T-helper 1 cell treated with Interleukin-12 subunit alpha and Interleukin-12 subunit beta and Interleukin-4 antibody, amounts not matched to agents 30 μg/mL and 1 μg/mL, for 36 hours (primary cell): ENCODE results near the gene DRAXIN.

ENCODE experiments used
- H3K27ac Mint-ChIP-seq: one replicate; pipeline ENCODE4 v1.8.0; 2021; ENCODE audit warnings: mild to moderate bottlenecking, mixed read lengths
- H3K27me3 Mint-ChIP-seq: one replicate; pipeline ENCODE4 v1.8.0; 2021; ENCODE audit warnings: low read depth, mixed read lengths
- H3K36me3 Mint-ChIP-seq: one replicate; pipeline ENCODE4 v1.8.0; 2021; ENCODE audit warnings: low read depth, mixed read lengths
- H3K4me1 Mint-ChIP-seq: one replicate; pipeline ENCODE4 v1.8.0; 2021; ENCODE audit warnings: low read depth, mixed read lengths
- H3K4me3 Mint-ChIP-seq: one replicate; pipeline ENCODE4 v1.8.0; 2021; ENCODE audit warnings: mild to moderate bottlenecking, moderate library complexity, mixed read lengths
- H3K9me3 Mint-ChIP-seq: one replicate; pipeline ENCODE4 v1.8.0; 2021; ENCODE audit warnings: mixed read lengths

DRAXIN gene

GRCh38 chr1:11652203-11652780 is 39.2 kb upstream of the DRAXIN start:
- peaks cover 21% of the 10 kb centered on the region for H3K4me1 Mint-ChIP-seq

GRCh38 chr1:11653101-11653860 is 38.2 kb upstream of the DRAXIN start:
- H3K4me3 Mint-ChIP-seq = no peak overlapping the region
- no peak overlapping the region for H3K27ac Mint-ChIP-seq
- peaks cover 2% of the 10 kb centered on the region for H3K36me3 Mint-ChIP-seq
- H3K4me1 Mint-ChIP-seq = peaks cover 21% of the 10 kb centered on the region
- no peaks in the 10 kb centered on the region for H3K9me3 Mint-ChIP-seq
- peaks cover 18% of the 10 kb centered on the region for H3K27me3 Mint-ChIP-seq

More at GRCh38 chr1:11652203-11652780, 39.2 kb upstream of the DRAXIN start:
- H3K27ac Mint-ChIP-seq = no peak overlapping the region
- H3K36me3 Mint-ChIP-seq = peaks cover 2% of the 10 kb centered on the region
- peaks cover 18% of the 10 kb centered on the region for H3K27me3 Mint-ChIP-seq
- H3K9me3 Mint-ChIP-seq = no peaks in the 10 kb centered on the region
- no peak overlapping the region for H3K4me3 Mint-ChIP-seq

GRCh38 chr1:11653861-11654136 is 37.7 kb upstream of the DRAXIN start:
- Mint-ChIP-seq H3K27me3 (peaks cover 18% of the 10 kb centered on the region), H3K9me3 (no peaks in the 10 kb centered on the region), H3K4me3 (no peak overlapping the region), H3K27ac (no peak overlapping the region), H3K4me1 (peaks cover 18% of the 10 kb centered on the region), H3K36me3 (peaks cover 2% of the 10 kb centered on the region)

- peaks cover 18% of the 10 kb centered on the region for H3K27me3 Mint-ChIP-seq
Observed at GRCh38 chr1:11654137-11654938, 37.2 kb upstream of the DRAXIN start, which contains the start of the genes FBXO2 and FBXO44. TSS of gene FBXO2 (minus strand) at chr1:11654429. CDS start at chr1:11654340, 89 bp downstream. TSS of gene FBXO44 (plus strand) at chr1:11654877. CDS start at chr1:11655836, 959 bp downstream.

GRCh38 chr1:11654939-11655808 is 36.3 kb upstream of the DRAXIN start:
- no peaks in the 10 kb centered on the region for H3K9me3 Mint-ChIP-seq
- H3K36me3 Mint-ChIP-seq = peaks cover 5% of the 10 kb centered on the region
- no peak overlapping the region for H3K27ac Mint-ChIP-seq
- peaks cover 14% of the 10 kb centered on the region for H3K27me3 Mint-ChIP-seq
- peaks cover 12% of the 10 kb centered on the region for H3K4me1 Mint-ChIP-seq
- peak overlapping the region; percentile 76 for H3K4me3 Mint-ChIP-seq

More at GRCh38 chr1:11654137-11654938, 37.2 kb upstream of the DRAXIN start, which contains the start of the genes FBXO2 and FBXO44:
- no peaks in the 10 kb centered on the region for H3K9me3 Mint-ChIP-seq
- H3K4me3 Mint-ChIP-seq = peak within 1 kb of the TSS; percentile 76
- H3K4me1 Mint-ChIP-seq = peaks cover 18% of the 10 kb centered on the region
- H3K27ac Mint-ChIP-seq = no peak within 1 kb of the TSS
- H3K36me3 Mint-ChIP-seq = peaks cover 2% of the 10 kb centered on the region

GRCh38 chr1:11657654-11658053 is 33.9 kb upstream of the DRAXIN start:
- Mint-ChIP-seq H3K4me3 (no peak overlapping the region), H3K9me3 (no peaks in the 10 kb centered on the region), H3K36me3 (peaks cover 13% of the 10 kb centered on the region), H3K4me1 (peaks cover 6% of the 10 kb centered on the region), H3K27ac (no peak overlapping the region), H3K27me3 (peaks cover 4% of the 10 kb centered on the region)

GRCh38 chr1:11658542-11658941 is 33.0 kb upstream of the DRAXIN start:
- Mint-ChIP-seq H3K27ac (no peak overlapping the region), H3K36me3 (peaks cover 13% of the 10 kb centered on the region), H3K4me1 (peaks cover 6% of the 10 kb centered on the region), H3K27me3 (no peaks in the 10 kb centered on the region), H3K9me3 (no peaks in the 10 kb centered on the region), H3K4me3 (no peak overlapping the region)

GRCh38 chr1:11659748-11660147 is 31.8 kb upstream of the DRAXIN start:
- H3K4me1 Mint-ChIP-seq = peaks cover 6% of the 10 kb centered on the region
- no peak overlapping the region for H3K4me3 Mint-ChIP-seq
- H3K9me3 Mint-ChIP-seq = no peaks in the 10 kb centered on the region
- peaks cover 13% of the 10 kb centered on the region for H3K36me3 Mint-ChIP-seq
- H3K27ac Mint-ChIP-seq = no peak overlapping the region
- H3K27me3 Mint-ChIP-seq = no peaks in the 10 kb centered on the region

GRCh38 chr1:11661103-11661502 is 30.4 kb upstream of the DRAXIN start:
- H3K27ac Mint-ChIP-seq = no peak overlapping the region
- H3K27me3 Mint-ChIP-seq = no peaks in the 10 kb centered on the region
- H3K4me1 Mint-ChIP-seq = peaks cover 1% of the 10 kb centered on the region
- H3K36me3 Mint-ChIP-seq = peaks cover 11% of the 10 kb centered on the region
- H3K4me3 Mint-ChIP-seq = no peak overlapping the region
- H3K9me3 Mint-ChIP-seq = no peaks in the 10 kb centered on the region

GRCh38 chr1:11664336-11665065 is 27.0 kb upstream of the DRAXIN start:
- H3K27me3 Mint-ChIP-seq = no peaks in the 10 kb centered on the region
- peak overlapping the region; percentile 82 for H3K27ac Mint-ChIP-seq
- H3K9me3 Mint-ChIP-seq = no peaks in the 10 kb centered on the region
- H3K36me3 Mint-ChIP-seq = peaks cover 20% of the 10 kb centered on the region
- H3K4me1 Mint-ChIP-seq = peaks cover 4% of the 10 kb centered on the region
- H3K4me3 Mint-ChIP-seq = peak overlapping the region; percentile 81

GRCh38 chr1:11668516-11668915 is 23.0 kb upstream of the DRAXIN start:
- peaks cover 4% of the 10 kb centered on the region for H3K4me1 Mint-ChIP-seq
- H3K9me3 Mint-ChIP-seq = no peaks in the 10 kb centered on the region
- H3K36me3 Mint-ChIP-seq = peaks cover 20% of the 10 kb centered on the region
- no peak overlapping the region for H3K27ac Mint-ChIP-seq
- H3K27me3 Mint-ChIP-seq = no peaks in the 10 kb centered on the region
- no peak overlapping the region for H3K4me3 Mint-ChIP-seq

GRCh38 chr1:11670747-11671146 is 20.8 kb upstream of the DRAXIN start:
- Mint-ChIP-seq H3K4me3 (no peak overlapping the region), H3K36me3 (peaks cover 24% of the 10 kb centered on the region), H3K27me3 (no peaks in the 10 kb centered on the region), H3K27ac (no peak overlapping the region), H3K4me1 (peaks cover 4% of the 10 kb centered on the region), H3K9me3 (no peaks in the 10 kb centered on the region)

GRCh38 chr1:11671205-11671543 is 20.3 kb upstream of the DRAXIN start:
- Mint-ChIP-seq H3K27me3 (no peaks in the 10 kb centered on the region), H3K36me3 (peaks cover 24% of the 10 kb centered on the region), H3K9me3 (no peaks in the 10 kb centered on the region), H3K4me3 (no peak overlapping the region), H3K27ac (no peak overlapping the region), H3K4me1 (peaks cover 3% of the 10 kb centered on the region)
